HG03196 (cell line): ENCODE data around the gene BTC.
"Not testable (repeated sequence)": the region's sequence is repeated elsewhere in the genome, so short reads cannot be mapped to it uniquely, and the experiment has no call there.

Source experiments
- ATAC-seq: cut with Tn5 transposase; IDR thresholded peaks from one replicate; pipeline ENCODE4 v1.9.1; 2021; ENCODE audit not compliant: unreplicated experiment

The BTC gene, protein sequence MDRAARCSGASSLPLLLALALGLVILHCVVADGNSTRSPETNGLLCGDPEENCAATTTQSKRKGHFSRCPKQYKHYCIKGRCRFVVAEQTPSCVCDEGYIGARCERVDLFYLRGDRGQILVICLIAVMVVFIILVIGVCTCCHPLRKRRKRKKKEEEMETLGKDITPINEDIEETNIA

DNA sequence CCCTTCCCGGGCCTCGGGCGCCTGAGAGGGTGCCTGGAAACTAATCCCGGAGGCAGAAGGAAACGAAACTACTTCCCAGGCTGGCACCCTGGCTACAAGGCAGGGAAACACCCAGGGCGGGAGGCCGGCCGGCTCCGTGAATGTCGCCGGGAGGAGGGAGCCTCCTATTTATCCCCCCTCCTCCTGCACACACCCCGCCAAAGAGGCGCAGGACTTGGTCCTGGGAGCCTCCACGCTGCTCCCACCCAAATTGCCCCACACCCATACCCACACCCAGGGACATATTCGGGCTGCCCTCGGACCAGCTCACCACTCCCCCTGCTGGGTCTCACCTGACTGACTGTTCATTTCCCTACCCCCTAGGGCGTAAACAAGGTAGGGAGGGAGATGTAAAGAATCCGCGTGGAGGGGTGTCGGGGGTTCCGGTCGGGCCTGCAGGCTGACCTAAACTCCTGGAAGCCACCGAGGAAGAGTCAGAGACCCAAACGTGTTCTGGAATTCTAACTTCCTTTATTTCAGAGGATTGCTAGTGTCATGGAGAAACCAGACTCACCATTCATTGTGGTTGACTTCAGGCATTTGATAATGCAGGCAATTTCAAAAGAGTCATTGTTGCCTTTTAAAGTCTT is at the start of gene BTC:
TSS of gene BTC (minus strand) at position 142 of the 629 bp plus-strand sequence. CDS start 198 bp downstream, outside the sequence.
- ATAC-seq: no peak

- no peak for ATAC-seq
These were observed 46.7 kb upstream of the BTC start for GRCh38 chr4:74840936-74841509.

DNA sequence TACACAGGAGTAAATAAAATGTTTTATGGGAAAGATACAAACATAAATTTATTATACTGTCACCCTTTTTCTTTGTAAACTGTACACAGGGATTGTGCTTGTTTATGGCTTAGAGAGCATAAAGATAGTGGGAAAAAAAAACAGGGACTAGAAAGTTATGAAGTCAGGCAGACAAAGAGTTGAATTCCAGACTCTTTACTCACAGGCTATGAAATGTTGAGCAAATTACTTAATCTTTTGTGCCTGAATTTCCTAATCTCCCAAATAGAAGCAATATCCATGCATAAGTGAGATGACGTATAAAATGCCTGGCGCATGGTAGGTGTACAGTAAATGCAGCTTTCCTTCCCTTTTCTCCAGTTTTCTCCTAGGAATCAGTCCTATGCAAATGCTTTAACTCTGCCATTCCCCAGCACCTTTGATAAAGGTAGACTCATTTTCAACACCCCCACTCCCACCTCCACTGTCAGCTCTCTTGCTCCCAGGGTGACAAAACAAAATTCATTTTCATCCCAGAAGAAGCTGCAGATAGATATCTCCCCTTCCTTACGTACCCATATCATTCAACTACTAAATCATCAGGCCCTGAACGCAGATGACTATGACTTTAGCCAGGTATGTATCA is 44.5 kb upstream of the BTC start:
- no peak for ATAC-seq

- no peak for ATAC-seq
These were observed 36.6 kb upstream of the BTC start for GRCh38 chr4:74830928-74831327.

- ATAC-seq: no peak
These were observed 28.9 kb upstream of the BTC start for GRCh38 chr4:74823194-74823593.

DNA sequence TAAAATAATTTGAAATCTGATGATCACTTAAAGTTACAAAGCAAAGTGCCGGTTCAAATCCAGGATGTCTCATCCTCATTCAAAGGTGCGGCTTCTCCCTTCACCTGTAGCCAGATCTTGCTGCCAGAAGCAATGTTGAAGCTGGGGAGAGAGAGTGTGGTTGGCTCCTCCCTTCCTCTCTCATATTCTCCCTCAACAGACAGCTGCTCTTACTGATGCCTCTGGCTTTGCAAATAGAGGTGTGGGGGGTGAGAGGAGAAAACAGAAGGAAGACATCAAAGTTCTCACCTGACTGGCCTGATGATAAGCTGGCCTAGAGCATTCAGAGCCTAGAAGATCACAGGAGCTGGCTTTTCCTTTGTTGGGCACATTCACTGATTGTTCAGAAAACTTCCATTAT is 28.3 kb upstream of the BTC start:
- ATAC-seq: no peak

GRCh38 chr4:74821541-74821940 is 27.2 kb upstream of the BTC start:
- no peak for ATAC-seq

GRCh38 chr4:74814052-74814451 is 19.7 kb upstream of the BTC start:
- ATAC-seq: no peak

GRCh38 chr4:74812056-74812455 is 17.7 kb upstream of the BTC start:
- ATAC-seq: not testable (repeated sequence)

DNA sequence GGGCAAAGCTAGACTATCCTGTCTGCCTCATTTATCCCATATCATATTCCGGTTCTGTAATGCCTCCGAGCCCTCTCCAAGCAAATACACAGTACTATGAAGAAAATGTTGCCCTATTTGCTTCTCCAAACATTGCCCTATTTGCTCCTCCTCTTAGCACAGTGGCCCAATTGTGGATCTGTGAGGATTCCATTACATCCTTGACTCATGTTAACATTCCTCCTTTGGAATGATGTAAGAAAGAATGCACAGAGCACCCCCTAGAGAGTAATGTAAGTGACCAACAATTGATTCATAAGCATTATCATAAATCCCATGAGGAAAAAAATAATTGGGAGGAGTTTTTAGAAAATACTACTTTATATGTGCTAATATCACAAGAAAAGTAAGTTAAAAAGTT is 11.3 kb upstream of the BTC start:
- no peak for ATAC-seq

DNA sequence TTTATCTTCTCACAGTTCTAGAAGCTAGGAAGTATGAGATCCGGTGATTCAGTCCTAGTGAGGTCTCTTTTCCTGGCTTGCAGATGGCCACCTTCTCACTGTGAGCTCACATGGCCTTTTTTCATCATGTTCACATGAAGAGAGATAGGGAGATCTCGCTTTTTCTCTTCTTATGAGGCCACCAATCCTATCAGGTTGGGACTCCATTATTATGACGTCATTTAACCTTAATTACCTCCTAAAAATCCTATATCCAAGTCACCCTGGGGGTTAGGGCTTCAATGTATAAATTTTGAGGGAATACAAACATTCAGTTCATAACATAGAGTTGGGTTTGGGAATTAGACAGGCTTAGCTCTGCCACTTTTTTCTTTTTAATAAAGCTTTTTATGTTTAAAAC is 6.0 kb upstream of the BTC start:
- ATAC-seq: no peak

DNA sequence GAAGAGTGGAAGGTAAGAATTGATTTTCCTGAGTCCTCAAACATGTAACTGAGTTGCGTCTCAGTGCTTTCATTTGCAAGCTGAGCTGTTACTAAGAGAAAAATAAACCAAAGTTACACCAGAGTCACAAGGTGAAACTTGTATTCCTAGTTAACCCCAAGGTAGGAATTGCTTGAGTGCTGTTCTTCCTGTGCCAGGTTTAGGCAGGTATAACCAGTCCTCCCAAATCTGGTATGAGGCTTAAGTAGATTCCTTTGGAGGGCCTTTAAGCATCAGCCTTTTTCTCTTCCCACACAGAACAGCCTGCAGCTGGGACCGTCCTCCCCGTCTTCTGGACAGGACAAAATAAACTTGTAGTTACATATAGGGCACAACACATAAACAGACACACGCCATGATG is 2.3 kb upstream of the BTC start:
- no peak for ATAC-seq

GRCh38 chr4:74793757-74794381 is 454 bp downstream of the BTC start:
- no peak for ATAC-seq

DNA sequence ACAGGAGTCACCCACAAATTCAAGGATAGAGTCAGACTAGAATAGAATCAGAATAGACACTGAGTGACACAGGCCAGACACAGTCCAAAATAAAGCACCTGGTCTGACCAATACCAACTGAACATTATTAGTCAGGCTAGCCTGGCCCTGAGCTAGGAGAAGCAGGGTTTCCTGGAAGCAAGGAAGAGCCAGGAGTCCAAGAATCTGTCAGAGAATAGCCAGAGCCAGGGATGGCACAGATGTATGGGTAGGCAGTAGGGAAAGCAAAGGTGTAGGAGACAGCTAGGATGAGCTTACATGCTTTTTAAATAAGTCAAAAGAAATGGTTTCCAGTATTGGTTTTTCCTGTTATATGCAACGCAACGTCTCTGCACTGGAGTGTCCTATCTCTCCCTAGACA is 3.7 kb downstream of the BTC start:
- no peak for ATAC-seq

DNA sequence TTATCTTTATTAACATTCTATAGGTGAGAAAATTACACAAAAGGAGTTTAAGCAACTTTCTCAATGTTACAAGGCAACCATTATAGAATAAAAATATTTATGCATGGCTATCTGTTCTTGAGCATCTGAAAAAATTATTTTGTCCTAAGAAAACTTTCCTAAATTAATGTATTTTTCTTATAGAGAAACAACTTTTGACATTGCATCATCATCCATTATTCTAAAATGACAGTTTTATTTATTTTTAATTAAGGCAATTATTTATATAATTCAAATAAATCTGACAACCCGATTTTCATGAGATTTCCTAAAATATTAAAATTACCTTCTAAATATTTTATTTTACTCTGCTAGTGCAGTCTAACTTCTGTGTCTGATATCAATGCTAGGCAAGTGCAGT is 4.8 kb downstream of the BTC start:
- ATAC-seq: no peak

DNA sequence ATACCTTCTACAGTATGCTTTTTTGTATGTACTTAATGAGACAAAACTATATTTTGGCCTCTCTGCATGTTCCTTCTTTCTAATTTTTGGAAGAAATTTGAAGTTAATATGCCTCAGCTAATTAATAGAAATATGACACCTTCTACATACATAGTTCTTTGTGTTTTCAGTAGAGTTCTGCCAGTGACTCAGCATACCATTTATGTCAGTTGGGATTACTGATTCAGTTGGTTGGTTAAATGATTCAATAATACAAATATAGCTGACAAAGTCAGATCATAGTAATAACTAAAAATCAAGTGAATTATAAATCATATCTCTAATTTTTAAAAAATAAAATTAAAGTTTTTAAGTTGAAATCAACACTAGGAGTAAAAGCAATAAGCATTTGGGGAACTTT is 16.8 kb downstream of the BTC start:
- no peak for ATAC-seq

GRCh38 chr4:74772783-74773182 is 21.5 kb downstream of the BTC start:
- ATAC-seq: no peak

DNA sequence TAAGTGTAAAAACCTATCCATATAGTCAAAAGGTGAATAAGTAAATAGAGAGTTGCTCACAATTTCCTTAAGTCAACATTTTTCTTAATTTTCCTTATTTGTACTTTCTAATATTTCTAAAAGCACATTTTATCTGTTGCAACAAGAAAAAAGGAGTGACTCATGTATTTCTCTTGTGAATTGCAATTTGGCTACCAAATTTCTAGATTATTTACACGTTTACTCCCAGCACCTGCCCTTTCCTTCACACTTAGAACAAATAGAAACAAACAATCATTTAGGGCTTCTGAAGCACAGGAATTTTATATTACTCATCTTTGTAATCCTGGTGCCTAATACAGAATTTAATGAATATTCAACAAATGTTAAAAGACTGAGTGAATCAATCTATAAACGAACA is 22.2 kb downstream of the BTC start:
- ATAC-seq: no peak

GRCh38 chr4:74770226-74770910 is 24.0 kb downstream of the BTC start:
- ATAC-seq: no peak

DNA sequence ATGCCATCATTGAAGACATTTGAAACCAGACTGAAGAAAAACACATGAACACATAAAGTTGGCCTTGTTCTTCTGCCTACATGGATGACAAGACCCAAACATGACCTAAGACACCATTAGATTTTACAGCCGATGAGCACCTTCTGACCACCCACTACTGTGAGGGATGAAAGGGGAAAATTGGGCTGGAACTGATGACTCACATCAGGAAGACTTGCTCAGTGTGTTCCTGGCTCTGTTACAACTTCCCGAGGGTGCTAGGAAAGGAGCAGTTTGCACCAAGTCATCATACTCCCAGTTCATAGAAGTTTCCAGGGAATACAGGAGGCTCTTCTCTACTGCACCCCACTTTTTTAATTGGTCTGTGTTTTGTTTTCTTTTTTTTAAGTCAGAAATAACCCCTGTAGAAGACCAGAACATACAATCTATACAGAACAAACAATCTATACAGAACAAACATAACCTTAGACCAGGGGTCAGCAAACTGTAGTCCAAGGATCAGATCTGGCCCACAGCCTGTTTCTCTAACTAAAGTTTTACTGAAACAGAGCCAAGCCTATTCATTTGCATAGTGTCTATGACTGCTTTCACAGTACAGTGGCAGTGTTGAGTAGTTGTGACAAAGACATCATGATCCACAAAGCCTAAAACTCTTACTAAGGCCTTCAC is 25.3 kb downstream of the BTC start:
- ATAC-seq: no peak

- no peak for ATAC-seq
These were observed 30.2 kb downstream of the BTC start for GRCh38 chr4:74764119-74764518.
